ENCODE data around the gene UBR2. TPM values are rescaled to one million over a fixed set of nuclear protein-coding genes. Genes with fewer than 3 reads are reported as not detected.
"Not testable (repeated sequence)": the region's sequence is repeated elsewhere in the genome, so short reads cannot be mapped to it uniquely, and the experiment has no call there.

UBR2 gene
- polyA plus RNA-seq, 4 donors, result 20.7 to 31.7 (median 28.8) TPM

DNA sequence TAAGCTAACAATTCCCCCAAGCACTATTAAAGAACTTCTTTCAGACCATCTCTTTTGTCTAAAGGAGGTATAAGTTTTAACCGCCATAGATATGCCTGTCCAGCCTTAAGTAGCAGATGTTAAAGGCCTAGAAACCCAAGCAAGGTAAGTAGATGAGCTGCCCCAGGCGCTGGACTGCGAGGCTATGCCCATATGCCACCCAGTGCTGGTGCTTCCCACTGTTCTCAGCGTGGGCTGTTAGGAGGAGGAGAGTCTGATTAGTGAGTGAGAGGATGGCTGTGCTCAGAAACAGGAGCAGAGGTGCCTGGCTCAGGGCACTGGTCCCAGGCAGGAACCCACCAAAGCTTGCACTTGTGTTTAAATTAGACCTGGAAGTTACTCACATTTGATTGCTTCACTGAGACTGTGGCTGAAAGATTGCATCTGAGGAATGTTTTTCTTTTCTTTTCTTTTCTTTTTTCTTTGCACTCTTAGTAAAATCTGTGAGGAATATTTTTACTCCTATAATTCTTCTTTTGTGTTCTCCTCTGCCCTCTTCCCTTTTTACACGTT lies 126.4 kb downstream of the UBR2 start:
- DNase-seq (ENCODE audit: low read depth in 4 of 4, low spot score in 3 of 4), result no peak

GRCh38 chr6:42690872-42691271 lies 127.0 kb downstream of the UBR2 start:
- no peak for DNase-seq (ENCODE audit: low read depth in 4 of 4, low spot score in 3 of 4)

- no peak for DNase-seq (ENCODE audit: low read depth in 4 of 4, low spot score in 3 of 4)
These were observed 128.5 kb downstream of the UBR2 start for GRCh38 chr6:42692137-42692911.

DNA sequence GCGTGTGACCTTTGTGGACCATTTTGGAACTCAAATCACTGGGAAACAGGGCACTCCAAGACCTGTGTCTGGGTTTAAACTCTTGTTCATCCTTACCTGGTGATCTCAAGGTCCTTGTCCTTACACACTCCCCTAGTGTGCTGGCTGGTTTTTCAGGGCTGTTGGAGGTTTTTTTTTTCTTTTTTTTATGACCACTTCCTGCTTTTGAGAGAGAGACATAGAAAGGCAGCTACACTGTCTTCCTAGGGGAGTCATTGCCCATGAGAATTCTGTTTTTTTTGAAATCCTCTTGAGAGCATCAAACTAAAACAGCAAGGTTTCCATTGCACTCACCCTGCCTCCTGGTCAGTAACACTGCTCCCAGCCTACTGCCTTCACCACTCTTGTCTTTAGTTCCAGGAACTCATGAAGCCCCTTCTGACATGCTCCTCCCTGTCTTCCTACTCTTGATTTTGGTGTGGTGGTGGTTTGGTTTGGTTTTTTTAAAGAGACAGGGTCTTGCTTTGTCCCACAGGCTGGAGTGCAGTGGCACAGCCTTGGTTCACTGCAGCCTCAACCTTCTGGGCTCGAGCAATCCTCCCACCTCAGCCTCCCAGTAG lies 130.0 kb downstream of the UBR2 start:
- no peak for DNase-seq (ENCODE audit: low read depth in 4 of 4, low spot score in 3 of 4)

DNA sequence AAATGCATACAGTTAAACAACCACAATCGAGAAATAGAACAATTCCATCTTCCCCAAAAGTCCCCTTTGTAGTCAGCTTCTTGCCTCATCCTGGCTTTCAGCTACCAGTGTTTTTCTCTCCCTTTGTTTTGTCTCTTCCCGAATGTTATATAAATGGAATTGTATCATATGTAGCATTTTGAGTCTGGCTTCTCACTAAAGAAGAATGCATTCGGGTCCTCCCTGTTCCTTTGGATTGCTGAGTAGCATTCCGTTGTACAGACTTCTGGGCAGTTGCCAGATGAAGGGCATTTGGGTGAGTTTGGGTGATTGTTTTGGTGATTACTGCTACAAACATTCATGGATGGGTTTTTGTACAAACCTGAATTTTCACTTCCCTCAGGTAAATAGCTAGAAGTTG lies 130.8 kb downstream of the UBR2 start:
- no peak for DNase-seq (ENCODE audit: low read depth in 4 of 4, low spot score in 3 of 4)

- no peak for DNase-seq (ENCODE audit: low read depth in 4 of 4, low spot score in 3 of 4)
These were observed 132.9 kb downstream of the UBR2 start for GRCh38 chr6:42696526-42697267.

GRCh38 chr6:42697268-42697655 lies 133.4 kb downstream of the UBR2 start:
- no peak for DNase-seq (ENCODE audit: low read depth in 4 of 4, low spot score in 3 of 4)

DNA sequence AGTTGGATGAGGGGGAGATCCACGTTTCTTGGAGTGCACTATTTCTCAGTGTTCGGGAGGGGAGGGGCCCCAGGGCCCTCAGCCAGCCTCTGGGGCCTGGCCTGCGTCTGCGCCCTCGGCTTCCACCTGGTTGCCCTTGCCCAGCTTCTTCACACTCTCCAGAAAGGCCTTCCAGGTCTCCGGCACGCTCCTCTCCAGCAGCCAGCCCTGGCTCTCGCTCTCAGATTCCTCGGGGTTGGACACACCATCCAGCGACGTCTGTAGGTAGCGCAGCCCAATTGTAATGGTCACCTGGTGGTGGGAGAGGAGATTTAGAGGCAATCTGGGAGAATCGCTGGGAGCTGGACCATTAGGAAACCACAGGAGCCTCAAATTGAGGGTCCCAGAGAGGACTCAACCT lies 134.4 kb downstream of the UBR2 start:
- DNase-seq (ENCODE audit: low read depth in 4 of 4, low spot score in 3 of 4), result no peak

GRCh38 chr6:42702200-42702599 lies 138.4 kb downstream of the UBR2 start:
- DNase-seq (ENCODE audit: low read depth in 4 of 4, low spot score in 3 of 4), result no peak

DNA sequence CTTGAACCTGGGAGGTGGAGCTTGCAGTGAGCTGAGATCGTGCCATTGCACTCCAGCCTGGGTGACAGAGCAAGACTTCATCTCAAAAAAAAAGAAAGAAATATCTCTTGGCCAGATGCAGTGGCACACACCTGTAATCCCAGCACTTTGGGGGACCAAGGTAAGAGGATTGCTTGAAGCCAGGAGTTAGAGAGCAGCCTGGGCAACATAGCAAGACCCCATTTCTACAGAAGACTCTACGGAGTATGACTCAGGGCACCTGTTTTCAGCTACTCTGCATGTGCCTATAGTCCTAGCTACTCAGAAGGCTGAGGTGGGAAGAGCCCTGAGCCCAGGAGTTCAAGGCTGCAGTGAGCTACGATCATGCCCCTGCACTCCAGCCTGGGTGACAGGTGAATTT lies 139.0 kb downstream of the UBR2 start:
- not testable (repeated sequence) for DNase-seq (ENCODE audit: low read depth in 4 of 4, low spot score in 3 of 4)

DNA sequence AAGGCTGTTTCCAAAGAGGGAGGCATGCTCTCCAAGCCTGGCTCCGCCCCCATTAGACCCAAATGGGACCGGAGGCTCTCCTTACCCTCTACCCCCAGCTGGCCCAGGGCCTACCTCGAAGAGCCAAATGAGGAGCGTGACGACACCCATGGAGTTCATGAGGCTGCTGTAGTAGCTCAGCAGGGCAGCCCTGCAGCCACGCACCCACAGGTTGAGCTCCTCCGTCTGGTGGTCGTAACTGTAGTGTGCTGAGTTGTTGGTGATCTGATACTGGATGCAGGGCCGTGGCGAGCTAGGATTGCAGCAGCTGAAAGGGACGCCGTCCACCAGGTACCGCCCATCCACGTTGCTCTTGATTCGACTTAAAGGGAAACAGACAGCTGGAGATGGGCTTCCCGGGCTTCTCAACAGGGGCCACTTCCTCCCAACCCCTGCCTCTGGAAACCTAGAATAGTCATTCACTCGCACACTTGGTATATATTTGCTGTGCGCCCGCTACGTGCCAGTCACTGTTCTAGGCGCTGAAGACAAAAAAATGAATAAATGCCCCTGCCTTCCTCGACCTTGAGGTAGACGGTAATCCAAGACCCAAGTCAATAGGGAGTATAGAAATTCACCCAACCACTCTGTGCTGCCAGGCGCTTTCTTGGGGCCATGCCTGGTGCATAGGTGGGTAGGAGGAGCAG lies 140.6 kb downstream of the UBR2 start:
- DNase-seq (ENCODE audit: low read depth in 4 of 4, low spot score in 3 of 4), result peak in 2 of 4 donors; percentile 20 to 56

- no peak for DNase-seq (ENCODE audit: low read depth in 4 of 4, low spot score in 3 of 4)
These were observed 141.1 kb downstream of the UBR2 start for GRCh38 chr6:42704937-42705374.

DNA sequence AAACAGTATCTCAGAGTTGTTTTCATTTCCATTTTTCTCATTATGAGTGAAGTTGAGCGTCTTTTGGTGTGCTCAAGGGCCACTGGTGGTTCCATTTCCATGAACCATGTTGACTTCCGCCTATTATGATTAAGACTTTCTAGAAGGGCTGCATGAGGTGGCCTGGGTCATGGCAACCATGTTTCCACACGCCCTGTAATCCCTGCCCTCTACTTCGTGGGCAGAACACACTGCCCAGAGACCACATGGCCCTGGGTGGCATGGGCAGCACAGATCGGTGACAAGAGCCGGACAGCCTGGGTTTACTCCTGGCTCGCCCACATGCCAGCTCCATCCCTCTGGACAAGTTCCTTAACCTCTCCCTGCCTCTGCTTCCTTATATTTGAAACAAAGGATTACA lies 143.8 kb downstream of the UBR2 start:
- DNase-seq (ENCODE audit: low read depth in 4 of 4, low spot score in 3 of 4), result no peak

GRCh38 chr6:42708096-42708495 lies 144.3 kb downstream of the UBR2 start:
- DNase-seq (ENCODE audit: low read depth in 4 of 4, low spot score in 3 of 4), result no peak

DNA sequence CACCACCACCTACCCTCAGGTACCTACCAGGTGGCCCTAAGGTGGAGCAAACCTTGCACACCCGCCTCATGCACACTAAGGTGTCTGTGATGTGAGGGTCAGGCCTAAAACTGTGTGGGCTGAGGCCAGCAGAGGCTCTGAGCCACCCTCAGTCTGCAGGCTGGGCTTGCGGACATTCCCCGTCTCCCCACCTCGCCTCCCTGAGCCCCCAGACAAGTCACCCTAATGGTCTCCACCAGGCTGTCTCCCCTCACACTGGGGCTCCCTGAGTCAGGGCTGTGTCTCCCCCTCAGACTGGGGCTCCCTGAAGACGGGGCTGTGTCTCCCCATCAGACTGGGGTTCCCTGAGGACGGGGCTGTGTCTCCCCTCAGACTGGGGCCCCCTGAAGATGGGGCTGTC lies 146.0 kb downstream of the UBR2 start:
- no peak for DNase-seq (ENCODE audit: low read depth in 4 of 4, low spot score in 3 of 4)

GRCh38 chr6:42710316-42710715 lies 146.5 kb downstream of the UBR2 start:
- DNase-seq (ENCODE audit: low read depth in 4 of 4, low spot score in 3 of 4), result no peak

DNA sequence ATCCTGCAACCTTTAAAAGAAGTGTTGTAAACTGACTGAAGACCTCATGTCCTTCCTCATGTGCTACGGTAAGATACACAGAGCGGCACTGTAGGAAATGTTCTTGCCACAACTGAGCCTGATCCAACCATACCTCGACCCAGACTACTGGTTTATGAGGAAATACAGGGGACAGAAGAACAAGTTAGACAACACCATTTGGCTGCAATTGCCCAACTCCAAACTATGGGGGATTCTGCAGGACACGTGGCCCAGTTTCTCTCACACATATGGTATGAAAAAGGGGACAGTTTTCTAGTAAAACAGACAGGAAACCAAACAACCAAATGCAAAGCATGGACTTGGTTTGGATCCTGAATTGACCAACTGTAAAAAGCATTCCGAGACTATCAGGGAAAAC lies 148.1 kb downstream of the UBR2 start:
- no peak for DNase-seq (ENCODE audit: low read depth in 4 of 4, low spot score in 3 of 4)

DNA sequence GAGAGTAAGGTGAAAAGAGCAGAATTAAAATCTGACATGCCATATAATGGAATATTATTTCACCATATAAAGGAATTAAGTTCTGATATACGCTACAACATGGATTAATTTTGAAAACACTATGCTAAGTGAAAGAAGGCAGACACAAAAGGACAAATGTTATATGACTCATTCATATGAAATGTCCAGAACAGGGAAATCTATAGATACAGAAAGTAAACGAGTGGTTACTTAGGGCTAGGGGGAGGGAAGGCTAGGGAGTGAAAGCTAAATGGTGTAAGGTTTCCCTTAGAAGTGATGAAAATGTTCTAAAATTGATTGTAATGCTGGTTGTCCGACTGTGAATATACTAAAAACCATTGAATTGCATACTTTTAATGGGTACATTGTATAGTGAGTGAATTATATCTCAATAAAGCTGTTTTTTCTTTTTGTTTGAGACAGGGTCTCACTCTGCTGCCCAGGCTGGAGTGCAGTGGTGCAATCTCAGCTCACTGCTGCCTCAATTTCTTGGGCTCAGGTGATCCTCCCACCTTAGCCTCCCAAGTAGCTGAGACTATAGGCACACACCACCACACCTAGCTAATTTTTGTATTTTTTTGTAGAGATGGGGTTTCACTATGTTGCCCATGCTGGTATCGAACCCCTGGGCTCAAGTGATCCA lies 150.4 kb downstream of the UBR2 start:
- DNase-seq (ENCODE audit: low read depth in 4 of 4, low spot score in 3 of 4), result no peak

GRCh38 chr6:42715871-42716270 lies 152.0 kb downstream of the UBR2 start:
- no peak for DNase-seq (ENCODE audit: low read depth in 4 of 4, low spot score in 3 of 4)

- no peak for DNase-seq (ENCODE audit: low read depth in 4 of 4, low spot score in 3 of 4)
These were observed 156.9 kb downstream of the UBR2 start for GRCh38 chr6:42720739-42721138.
